AG20443 (cell line): Measurements from ENCODE around the gene SLC45A2.
A peak's percentile ranks its signal among the peaks of the same experiment; 100 is the strongest.
"Not testable (repeated sequence)": the region's sequence is repeated elsewhere in the genome, so short reads cannot be mapped to it uniquely, and the experiment has no call there.

ENCODE experiments used
- DNase-seq: peaks from one replicate; pipeline ENCODE4 v3.0.0; 2012; ENCODE audit warnings: low spot score, mixed read lengths

SLC45A2 gene, protein sequence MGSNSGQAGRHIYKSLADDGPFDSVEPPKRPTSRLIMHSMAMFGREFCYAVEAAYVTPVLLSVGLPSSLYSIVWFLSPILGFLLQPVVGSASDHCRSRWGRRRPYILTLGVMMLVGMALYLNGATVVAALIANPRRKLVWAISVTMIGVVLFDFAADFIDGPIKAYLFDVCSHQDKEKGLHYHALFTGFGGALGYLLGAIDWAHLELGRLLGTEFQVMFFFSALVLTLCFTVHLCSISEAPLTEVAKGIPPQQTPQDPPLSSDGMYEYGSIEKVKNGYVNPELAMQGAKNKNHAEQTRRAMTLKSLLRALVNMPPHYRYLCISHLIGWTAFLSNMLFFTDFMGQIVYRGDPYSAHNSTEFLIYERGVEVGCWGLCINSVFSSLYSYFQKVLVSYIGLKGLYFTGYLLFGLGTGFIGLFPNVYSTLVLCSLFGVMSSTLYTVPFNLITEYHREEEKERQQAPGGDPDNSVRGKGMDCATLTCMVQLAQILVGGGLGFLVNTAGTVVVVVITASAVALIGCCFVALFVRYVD

DNA sequence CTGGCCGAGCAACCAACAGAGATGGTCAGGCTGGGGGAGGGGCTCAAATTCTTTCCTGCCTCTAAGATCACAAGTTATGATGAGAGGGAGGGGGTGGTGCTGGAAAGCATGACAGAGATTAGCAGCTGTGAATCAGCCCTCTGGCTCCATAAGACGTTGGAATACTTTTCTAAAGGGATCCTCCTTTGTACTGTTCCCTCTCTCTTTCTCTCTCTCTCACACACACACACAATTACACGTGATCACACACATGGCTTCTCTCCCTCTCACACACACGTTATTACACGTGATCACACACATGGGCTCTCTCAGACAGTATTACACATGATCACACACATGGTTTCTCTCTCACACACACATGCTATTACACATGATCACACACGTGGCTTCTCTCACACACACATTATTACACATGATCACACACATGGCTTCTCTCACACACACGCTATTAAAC, at the start of gene SLC45A2:
TSS of gene SLC45A2 (minus strand) at position 23 of the 454 bp plus-strand sequence. CDS start 110 bp downstream, outside the sequence.
- DNase-seq = no peak

DNA sequence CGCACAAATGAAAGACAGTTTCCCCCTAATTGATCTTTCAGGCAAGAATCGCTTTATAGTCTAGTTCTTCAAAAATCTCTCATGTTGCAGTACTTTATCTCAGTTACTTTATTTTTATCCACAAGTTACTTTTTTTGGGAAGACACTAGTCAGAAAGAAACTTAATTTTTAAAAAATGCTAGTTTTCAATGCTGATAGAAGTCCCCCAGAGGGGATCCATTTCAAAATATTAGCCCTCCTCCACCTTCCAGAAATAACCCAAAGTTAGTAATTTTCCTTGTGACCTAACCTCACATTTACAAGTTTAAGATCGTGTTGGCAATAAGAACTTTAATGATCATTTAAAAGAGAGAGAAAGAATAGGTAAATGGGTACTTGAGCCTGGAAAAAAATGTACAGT, 47.5 kb upstream of the SLC45A2 start:
- DNase-seq = no peak

DNA sequence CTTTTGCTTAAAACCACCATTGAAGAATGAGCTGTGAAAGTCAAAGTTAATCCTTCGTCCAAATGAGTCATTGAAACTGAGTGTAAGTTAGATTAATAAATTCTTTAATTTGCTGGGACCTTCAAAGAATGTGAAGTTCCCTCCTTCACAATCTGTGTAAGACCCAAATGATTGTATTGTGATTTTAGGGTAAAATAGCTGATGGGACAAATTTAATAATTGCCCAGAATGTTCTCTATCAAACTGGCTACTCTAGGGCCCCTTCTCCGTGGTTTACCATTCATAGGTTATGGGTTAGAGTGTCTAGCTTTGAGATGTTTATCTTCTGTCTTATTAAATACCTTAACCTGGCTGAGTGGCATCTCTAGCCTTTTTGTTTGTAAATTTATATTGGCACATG, 46.6 kb upstream of the SLC45A2 start:
- no peak for DNase-seq

DNA sequence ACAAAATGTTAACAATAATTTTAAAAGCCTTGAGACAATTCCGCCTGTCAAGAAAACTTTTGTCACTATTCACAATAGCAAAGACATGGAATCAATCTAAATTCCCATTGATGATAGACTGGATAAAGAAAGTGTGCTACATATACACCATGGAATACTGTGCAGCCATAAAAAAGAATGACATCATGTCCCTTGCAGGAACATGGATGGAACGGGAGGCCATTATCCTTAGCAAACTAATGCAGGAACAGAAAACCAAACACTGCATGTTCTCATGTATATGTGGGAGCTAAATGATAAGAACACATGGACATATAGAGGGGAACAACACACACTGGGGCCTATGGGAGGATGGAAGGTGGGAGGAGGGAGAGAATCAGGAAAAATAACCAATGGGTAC, 46.1 kb upstream of the SLC45A2 start:
- DNase-seq = not testable (repeated sequence)

DNA sequence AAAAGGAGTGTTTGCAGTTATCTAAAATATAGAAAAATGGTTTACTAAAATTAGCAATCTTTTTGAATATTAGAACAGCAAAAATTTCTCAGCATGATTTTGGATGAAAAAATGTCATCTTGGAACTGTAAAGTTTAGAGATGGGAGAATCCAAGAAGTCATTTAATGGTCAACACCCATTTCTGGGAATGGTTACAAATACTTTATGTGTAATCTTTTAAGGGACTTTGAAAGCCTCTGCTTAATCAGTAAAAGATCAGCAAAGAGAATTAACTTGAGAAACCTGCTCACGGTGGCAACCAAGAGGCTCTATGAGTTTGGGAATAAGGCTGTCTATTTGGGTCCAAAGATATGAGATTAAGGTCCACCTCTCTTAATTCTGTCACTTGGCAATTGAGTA, 45.6 kb upstream of the SLC45A2 start:
- DNase-seq = no peak

DNA sequence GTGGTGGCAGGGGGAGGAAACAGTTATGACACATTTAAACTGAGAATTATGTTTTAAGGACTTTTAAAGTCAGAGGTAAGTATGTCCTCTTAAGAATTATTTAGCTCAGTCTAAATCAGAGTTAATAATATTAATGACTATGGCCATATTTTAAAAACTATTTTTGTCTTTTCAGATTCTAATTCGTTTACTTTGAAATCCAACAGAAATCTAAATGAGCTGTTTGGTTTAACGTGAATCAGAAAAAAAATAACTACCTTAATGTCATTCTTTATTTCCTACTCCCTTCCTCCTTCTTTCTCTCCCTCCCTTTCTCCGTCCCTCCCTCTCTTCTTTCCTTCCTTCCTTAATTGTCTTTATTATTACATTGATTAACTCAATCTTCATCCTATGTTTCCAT, 43.9 kb upstream of the SLC45A2 start:
- DNase-seq = no peak

DNA sequence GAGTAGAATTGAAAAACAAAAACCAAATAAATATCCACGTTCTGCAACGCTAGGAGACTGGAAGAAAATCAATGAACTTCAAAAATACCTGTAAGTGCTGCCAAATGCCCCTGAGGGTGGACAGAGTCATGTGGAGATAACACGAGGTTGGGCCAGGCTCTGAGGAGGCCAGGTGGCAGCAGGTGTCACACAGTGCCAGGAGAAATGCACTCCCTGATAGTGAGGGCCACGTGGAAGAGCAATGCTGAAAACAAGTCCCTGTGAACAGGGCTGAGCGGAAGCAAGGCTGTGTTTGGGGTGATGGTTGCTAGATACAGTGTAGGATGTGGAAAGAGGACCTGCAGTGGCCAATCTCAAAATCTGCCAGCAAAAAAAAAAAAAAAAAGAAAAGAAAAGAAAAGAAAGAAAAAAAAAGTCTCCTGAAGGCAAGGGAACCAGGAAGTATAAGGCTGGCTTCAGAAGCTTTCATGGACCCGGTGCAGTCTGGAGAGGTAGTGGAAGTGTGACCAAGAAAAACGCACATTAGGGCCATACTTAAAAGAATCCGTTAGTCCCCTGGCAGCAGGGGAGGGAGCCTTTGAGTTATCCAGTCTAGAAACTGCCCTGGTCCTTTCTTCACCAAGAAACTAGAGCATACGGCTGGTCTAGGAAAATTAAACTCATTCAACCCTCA, 41.7 kb upstream of the SLC45A2 start:
- no peak for DNase-seq

DNA sequence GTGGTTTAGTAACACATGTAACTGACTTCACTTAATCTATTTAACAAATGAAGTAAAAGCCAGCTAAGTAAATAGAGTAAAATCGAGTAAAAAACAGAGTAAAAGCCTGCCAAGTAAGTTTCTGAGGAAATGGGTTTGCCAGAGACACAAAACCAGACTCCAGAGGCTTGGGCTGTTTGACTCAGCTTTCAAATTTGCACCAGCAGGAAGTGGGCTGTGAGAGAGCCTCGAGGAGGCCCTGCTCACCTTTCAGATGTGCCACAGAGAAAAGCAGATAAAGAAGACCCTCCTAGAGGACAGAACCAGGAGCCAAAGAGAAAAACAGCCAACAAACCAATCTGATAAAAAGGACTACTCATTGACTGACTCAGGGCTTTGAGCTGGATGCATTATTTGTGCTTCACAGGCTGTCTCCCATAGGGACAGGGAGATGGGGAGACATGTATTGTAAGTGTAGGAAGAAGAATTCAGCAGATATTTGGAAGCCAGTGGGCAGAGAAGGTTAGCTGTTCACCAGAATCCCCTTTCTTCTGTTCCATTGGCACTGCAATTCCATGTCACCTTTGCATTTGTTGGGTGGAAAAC, 37.7 kb upstream of the SLC45A2 start:
- DNase-seq = peak; percentile 32

DNA sequence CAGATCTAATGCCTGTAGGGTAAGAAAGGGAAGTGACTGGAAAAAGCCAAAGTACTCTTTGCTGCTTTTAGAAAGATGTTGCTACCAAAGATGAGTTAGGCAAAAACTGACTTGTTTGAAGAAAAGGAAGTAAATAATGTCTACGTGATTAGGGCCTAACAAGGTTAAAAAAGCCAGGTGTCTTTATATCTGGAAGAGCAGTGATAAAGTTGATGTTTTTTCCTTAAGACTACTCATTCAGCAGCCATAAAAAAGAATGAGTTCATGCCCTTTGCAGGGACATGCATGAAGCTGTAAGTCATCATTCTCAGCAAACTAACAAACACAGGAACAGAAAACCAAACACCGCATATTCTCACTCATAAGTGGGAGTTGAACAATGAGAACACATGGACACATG, 36.8 kb upstream of the SLC45A2 start:
- no peak for DNase-seq

DNA sequence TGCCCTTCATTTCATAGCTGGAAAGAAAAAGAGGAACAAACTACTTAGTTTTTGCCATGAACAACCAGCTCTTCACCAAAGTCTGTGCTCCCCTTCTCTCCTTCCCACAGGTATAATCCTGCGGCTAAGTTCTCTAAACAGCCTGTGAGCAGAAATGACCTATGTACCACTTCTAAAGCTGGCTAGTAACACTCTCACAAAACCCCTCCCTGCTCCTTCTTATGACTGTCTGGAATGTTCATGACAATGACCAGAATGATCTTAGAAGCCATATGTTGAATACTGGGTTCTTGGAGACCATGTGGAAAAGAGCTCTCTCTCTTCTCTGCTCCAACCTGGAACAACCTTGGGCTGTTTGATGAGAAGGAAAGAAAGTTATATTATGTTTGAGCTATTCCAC, 36.2 kb upstream of the SLC45A2 start:
- DNase-seq = no peak

DNA sequence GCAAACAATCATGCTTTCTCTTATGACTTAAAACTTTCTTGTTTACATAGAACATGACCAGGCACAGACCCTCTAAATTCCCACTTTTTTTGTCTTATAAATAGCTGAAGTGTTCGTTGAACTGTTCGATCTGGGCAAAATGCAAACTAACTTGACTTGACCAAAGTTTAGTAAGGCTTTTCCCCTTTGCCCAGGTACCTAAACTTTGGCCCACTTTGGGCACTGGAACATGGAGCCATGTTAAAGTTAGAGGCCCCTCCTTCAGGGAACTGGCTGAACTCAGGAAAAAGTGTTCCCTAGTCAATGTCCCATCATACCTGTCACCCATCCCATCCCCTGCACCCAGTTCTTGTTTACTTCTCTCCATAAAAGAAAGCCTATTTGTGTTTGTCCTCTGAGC, 32.8 kb upstream of the SLC45A2 start:
- no peak for DNase-seq

DNA sequence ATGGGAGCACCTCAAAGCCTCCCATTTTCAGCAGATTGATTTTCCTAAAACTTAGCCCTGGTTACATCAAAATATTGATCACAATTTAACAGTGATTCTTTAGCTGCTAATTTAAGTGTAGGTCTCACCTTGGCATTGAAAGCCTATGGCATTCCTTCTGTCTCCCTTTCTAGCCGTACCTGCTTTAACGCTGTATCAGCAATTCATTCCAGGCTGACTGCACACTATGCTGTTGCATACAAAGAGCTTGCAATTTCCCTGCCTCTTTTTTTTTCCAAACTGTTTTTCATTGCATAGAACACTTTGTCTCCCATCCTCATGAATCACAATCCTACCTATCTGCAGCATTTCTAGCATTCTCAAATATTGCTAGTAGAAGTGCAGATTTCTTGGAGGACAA, 32.3 kb upstream of the SLC45A2 start:
- no peak for DNase-seq

DNA sequence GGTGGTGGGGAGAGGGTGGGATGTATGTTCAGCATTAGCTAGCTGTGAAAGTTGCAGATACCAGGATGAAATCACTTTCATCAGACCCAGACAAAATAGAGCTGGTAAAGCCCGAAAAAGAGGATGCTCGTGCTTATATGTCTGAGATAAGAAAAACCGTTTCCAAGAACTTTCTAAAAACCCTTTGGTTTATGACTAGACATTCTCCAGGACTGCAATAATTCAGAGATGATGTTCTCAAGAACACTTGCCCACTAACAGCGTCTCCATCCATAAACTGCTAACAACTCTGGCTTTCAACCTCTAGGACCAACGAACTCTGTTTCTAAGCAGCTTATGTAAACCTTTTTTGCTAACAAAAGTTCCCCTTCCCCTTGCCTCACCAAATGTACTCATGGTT, 31.7 kb upstream of the SLC45A2 start:
- no peak for DNase-seq

DNA sequence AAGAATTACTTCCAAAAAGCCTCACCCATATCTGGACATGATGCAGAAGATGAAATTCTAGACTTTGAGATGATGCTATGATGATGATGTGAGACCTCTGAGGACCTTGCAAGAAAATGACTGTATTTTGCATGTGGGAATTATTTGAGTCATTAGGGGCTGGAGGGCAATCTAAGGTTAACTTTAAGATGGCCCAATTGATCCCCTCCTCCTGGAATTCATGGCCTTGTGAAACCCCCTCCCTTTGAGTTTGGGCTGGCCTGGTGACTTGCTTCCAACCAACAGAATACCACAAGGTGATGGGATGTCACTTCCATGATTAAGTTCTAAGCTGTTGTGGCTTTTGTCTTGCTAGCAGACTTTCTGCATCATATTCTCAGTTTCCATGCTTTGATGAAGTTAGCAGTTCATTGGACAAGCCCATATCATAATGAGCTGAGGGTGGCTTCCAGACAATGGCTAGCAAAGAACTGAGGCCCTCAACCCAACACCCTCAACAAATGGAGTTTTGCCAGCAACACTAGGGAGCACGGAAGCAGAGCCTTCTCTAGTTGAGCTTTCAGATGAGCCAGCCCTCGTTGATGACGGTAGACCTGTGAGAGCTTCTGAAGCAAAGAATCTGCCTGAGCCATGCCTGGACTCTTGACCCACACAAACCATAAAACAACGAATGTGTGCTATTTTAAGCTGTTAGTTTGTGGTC, 30.8 kb upstream of the SLC45A2 start:
- DNase-seq = no peak

DNA sequence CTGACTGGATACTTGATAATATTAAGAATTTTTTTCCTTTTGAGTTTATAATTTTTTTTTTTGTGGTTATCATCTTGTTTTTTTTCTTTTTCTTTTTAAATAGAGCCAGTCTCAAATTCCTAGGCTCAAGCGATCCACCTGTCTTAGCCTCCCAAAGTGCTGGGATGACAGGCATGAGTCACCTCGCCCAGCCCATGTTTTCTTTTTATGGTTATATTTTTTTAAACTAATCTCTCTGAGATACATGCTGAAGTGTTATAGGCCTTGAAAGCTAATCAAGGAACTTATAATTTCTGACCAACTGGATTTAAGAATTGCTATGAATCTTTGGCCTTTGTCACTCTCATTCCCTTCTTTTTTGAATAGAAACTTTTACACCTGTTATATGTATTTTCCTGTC, 30.1 kb upstream of the SLC45A2 start:
- DNase-seq = no peak

DNA sequence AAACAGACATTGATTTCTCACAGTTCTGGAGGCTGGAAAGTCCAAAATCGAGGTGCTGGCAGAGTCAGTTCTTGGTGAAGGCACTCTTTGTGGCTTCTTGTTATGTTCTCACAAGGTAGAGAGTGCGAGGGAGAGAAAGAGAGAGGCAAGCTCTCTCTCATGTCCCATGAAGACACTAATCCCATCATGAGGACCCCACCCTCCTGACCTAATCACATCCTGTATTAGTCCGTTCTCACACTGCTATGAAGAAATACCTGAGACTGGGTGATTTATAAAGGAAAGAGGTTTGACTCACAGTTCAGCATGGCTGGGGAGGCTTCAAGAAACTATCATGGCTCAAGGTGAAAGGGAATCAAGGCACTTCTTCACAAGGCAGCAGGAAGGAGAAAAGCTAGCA, 29.1 kb upstream of the SLC45A2 start:
- DNase-seq = no peak

DNA sequence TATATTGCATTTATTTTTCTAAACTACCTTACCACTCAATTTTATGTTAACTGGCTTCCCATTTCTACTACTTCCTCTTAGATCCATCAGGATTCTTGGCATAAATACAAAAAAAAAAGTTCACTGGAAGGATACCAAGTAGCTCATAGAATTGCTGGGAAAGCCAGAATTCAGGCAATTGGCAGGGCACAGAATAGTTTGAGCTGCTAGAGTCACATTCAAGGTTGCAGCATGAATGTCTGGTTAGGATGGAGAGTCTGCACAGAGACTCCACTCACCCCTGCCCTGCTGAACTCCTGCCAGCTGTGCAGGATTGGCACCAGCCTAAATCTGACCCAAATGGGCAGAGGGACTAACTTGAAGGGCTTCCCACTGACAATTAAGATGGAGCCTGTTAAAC, 28.3 kb upstream of the SLC45A2 start:
- peak; percentile 14 for DNase-seq

DNA sequence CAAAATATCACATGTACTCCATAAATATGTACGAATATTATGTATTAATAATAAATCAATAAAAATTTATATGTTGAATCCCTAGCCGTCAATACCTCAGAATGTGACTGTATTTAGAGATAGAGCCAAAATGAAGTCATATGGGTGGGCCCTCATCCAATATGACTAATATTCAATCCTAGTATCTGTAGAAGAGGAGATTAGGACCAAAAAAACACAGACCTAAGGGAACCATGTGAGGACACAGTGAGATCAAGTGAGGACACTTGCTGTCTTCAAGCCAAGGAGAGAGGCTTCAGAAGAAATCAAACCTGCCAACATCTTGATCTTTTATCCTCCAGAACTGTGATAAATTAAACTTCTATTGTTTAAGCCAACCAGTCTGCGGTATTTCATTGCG, 27.0 kb upstream of the SLC45A2 start:
- no peak for DNase-seq

DNA sequence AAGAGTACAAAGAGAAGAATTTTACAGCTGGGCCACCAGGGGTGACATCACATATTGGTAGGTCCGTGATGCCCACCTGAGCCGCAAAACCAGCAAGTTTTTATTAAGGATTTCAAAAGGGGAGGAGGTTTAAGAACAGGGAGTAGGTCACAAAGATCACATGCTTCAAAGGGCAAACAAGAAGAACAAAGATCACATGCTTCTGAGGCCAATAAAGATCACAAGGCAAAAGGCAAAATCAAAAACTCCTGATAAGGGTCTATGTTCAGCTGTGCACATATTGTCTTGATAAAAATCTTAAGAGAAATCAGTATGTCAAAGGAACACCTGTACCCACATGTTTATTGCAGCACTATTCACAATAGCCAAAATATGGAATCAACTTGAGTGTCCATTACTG, 25.7 kb upstream of the SLC45A2 start:
- not testable (repeated sequence) for DNase-seq

DNA sequence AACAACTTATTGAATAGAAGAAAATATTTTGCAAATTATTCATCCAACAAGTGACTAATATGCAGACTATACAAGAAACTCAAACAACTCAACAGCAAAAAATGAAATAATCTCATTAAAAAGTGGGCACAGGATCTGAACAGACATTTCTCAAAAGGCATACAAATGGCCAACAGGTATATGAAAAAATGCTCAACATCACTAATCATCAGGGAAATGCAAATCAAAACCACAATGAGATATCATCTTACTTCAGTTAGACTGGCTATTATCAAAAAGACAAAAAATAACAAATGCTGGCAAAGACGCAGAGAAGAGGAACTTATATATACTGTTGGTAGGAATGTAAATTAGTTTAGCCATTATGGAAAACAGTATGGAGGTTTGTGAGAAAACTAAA, 25.1 kb upstream of the SLC45A2 start:
- no peak for DNase-seq

DNA sequence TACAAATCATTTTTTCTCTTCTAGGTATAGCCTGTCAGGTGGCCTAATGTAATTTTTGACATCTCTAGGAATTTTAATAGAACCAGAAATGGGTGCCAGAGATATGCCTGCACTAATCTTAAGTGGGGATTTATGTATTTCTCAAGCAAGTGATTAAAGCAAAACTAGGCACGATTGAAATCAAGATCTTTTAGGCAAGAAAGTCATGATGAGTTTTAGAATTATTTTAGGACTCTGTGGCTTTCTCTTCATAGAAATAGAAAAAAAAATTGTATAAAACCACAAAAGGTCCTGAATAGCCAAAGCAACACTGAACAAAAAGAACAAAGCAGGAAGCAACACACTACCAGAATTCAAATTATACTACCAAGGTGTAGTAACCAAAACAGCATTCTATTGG, 24.3 kb upstream of the SLC45A2 start:
- DNase-seq = no peak
